IMR-90 (cell line): Measurements from ENCODE around the gene NOTCH3. TPM values are rescaled to one million over a fixed set of nuclear protein-coding genes. Genes with fewer than 3 reads are reported as not detected.
A peak's percentile ranks its signal among the peaks of the same experiment; 100 is the strongest.

Experiments used
- ATAC-seq: fragments of 200-7000 bp; cut with Tn5 transposase; 2 replicates; pipeline ENCODE4 v1.9.1; 2020; ENCODE audit warnings: low read depth, mild to moderate bottlenecking, moderate library complexity
- BruUV-seq: library from RNA; stranded (reverse); fragments of 400-500 nt; replicated peaks from 2 replicates; lab custom pipeline; 2021; lab: Mats Ljungman, UMichigan
- CTCF ChIA-PET: fragments of 300-600 bp; formaldehyde crosslinking; extraction: SDS; loops from one replicate; lab custom pipeline; 2021; ENCODE audit warnings: antibody characterized with exemption; lab: Yijun Ruan, JAX
- POLR2A ChIA-PET: fragments of 300-600 bp; sonication (Branson Sonifier 250); formaldehyde crosslinking; loops from one replicate; lab custom pipeline; 2022; ENCODE audit warnings: antibody characterized with exemption; ENCODE audit not compliant: unreplicated experiment; lab: Charles Lee
- DNase-seq: peaks from one replicate; pipeline ENCODE4 v3.0.0; 2013
- H2AFZ ChIP-seq: replicated peaks from 2 replicates; pipeline ENCODE3; 2013; ENCODE audit warnings: low read length, mild to moderate bottlenecking; ENCODE audit not compliant: poor library complexity
- H2AK5ac ChIP-seq: 2 replicates; pipeline ENCODE4 v1.6.1; 2013; ENCODE audit warnings: low read depth, low read length, inconsistent platforms
- H2AK9ac ChIP-seq: replicated peaks from 2 replicates; pipeline ENCODE3; 2013; ENCODE audit warnings: mild to moderate bottlenecking, low read depth, low read length, moderate library complexity; ENCODE audit not compliant: poor library complexity
- H2BK120ac ChIP-seq: 2 replicates; pipeline ENCODE4 v1.6.1; 2013; ENCODE audit warnings: low read depth, low read length, inconsistent platforms
- H2BK15ac ChIP-seq: 3 replicates; pipeline ENCODE4 v1.6.1; 2013; ENCODE audit warnings: low read depth, low read length, inconsistent platforms
- H2BK20ac ChIP-seq: 2 replicates; pipeline ENCODE4 v1.6.1; 2013; ENCODE audit warnings: low read depth, mild to moderate bottlenecking, inconsistent platforms, low read length, moderate library complexity
- H2BK5ac ChIP-seq: 2 replicates; pipeline ENCODE4 v1.6.1; 2013; ENCODE audit warnings: mild to moderate bottlenecking, low read depth, low read length, inconsistent platforms; ENCODE audit not compliant: poor library complexity, severe bottlenecking
- H3K14ac ChIP-seq: replicated peaks from 2 replicates; pipeline ENCODE4 v1.6.1; 2013; ENCODE audit warnings: low read depth, low read length, inconsistent platforms
- H3K18ac ChIP-seq: 2 replicates; pipeline ENCODE4 v1.6.1; 2013; ENCODE audit warnings: low read depth, low read length, control low read depth
- H3K23ac ChIP-seq: 2 replicates; pipeline ENCODE4 v1.6.1; 2013; ENCODE audit warnings: low read depth, low read length, inconsistent platforms
- H3K27ac ChIP-seq: 2 replicates; pipeline ENCODE4 v1.5.1; 2013; ENCODE audit warnings: mild to moderate bottlenecking, control low read depth, low read length; ENCODE audit not compliant: insufficient read depth
- H3K27me3 ChIP-seq: 2 replicates; pipeline ENCODE4 v1.6.1; 2013; ENCODE audit warnings: low read length; ENCODE audit not compliant: control insufficient read depth, insufficient read depth
- H3K36me3 ChIP-seq: 2 replicates; pipeline ENCODE4 v1.6.1; 2013; ENCODE audit warnings: low read length, mixed read lengths; ENCODE audit not compliant: control insufficient read depth, insufficient read depth
- H3K4ac ChIP-seq: 2 replicates; pipeline ENCODE4 v1.6.1; 2013; ENCODE audit warnings: low read depth, low read length, inconsistent platforms
- H3K4me1 ChIP-seq: 2 replicates; pipeline ENCODE4 v1.6.1; 2013; ENCODE audit warnings: low read length, mixed read lengths; ENCODE audit not compliant: control insufficient read depth, insufficient read depth
- H3K4me2 ChIP-seq: 2 replicates; pipeline ENCODE4 v1.6.1; 2013; ENCODE audit warnings: low read depth, mild to moderate bottlenecking, control low read depth, low read length, moderate library complexity
- H3K4me3 ChIP-seq: 2 replicates; pipeline ENCODE4 v1.5.1; 2013; ENCODE audit warnings: low read depth, mild to moderate bottlenecking, control low read depth, low read length, moderate library complexity; ENCODE audit not compliant: insufficient read depth
- H3K56ac ChIP-seq: 2 replicates; pipeline ENCODE4 v1.6.1; 2013; ENCODE audit warnings: low read length, inconsistent platforms; ENCODE audit not compliant: insufficient read depth; ENCODE audit errors: extremely low read depth
- H3K79me1 ChIP-seq, 2 experiments: 2 replicates each; pipeline ENCODE4 v1.6.1; 2013; ENCODE audit warnings: low read length in 2 of 2, inconsistent platforms in 1 of 2, low read depth in 1 of 2
- H3K9ac ChIP-seq: 2 replicates; pipeline ENCODE4 v1.6.1; 2013; ENCODE audit warnings: low read depth, low read length, control low read depth
- H3K9me1 ChIP-seq: 2 replicates; pipeline ENCODE4 v1.6.1; 2013; ENCODE audit warnings: low read length, inconsistent platforms; ENCODE audit not compliant: insufficient read depth
- H3K9me3 ChIP-seq: 2 replicates; pipeline ENCODE4 v1.6.1; 2013; ENCODE audit warnings: low read length; ENCODE audit not compliant: control insufficient read depth, insufficient read depth
- H4K20me1 ChIP-seq: 2 replicates; pipeline ENCODE4 v1.6.1; 2013; ENCODE audit warnings: low read length, inconsistent platforms; ENCODE audit not compliant: insufficient read depth
- H4K5ac ChIP-seq: 2 replicates; pipeline ENCODE4 v1.6.1; 2013; ENCODE audit warnings: mild to moderate bottlenecking, low read depth, low read length, control low read depth
- H4K8ac ChIP-seq, 2 experiments: 2 replicates each; pipeline ENCODE4 v1.6.1; 2013; ENCODE audit warnings: low read depth in 2 of 2, low read length in 2 of 2, control low read depth in 1 of 2, inconsistent platforms in 1 of 2
- H4K91ac ChIP-seq: 2 replicates; pipeline ENCODE4 v1.6.1; 2013; ENCODE audit warnings: low read depth, low read length, inconsistent platforms; ENCODE audit not compliant: insufficient read depth
- FOS ChIP-seq: fragments of 150-350 bp; IDR thresholded peaks from 2 replicates; pipeline ENCODE4 v1.6.1; 2016; ENCODE audit warnings: low read depth, low read length
- MAFK ChIP-seq: IDR thresholded peaks from 2 replicates; pipeline ENCODE4 v1.6.1; 2012; ENCODE audit warnings: low read depth, low read length, improper control_type of control experiment
- WGBS, 2 experiments: methylation state at CpG; one replicate each; pipeline versions ENCODE4 v1.1.5 to v1.1.7; 2013; ENCODE audit warnings: missing lambda C conversion rate in 2 of 2; ENCODE audit not compliant: insufficient read length in 1 of 2; ENCODE audit errors: extremely low coverage in 2 of 2; 5-methylcytosine and 5-hydroxymethylcytosine counted together
- dilution Hi-C: fragments of 300-500 bp; cut with HindIII; formaldehyde crosslinking; loops from one replicate; pipeline ENCODE4 v1.14.3; 2018; ENCODE audit warnings: low sequenced_read_pairs; ENCODE audit not compliant: unreplicated experiment
- in situ Hi-C: fragments of 300-500 bp; cut with MboI; formaldehyde crosslinking; loops from 3 replicates; pipeline ENCODE4 v1.14.3; 2019; ENCODE audit warnings: low sequenced_read_pairs, inconsistent platforms, mixed read lengths
- intact Hi-C: fragments of 100-400 bp; cut with micrococcal nuclease; formaldehyde crosslinking; loops from 2 replicates; pipeline ENCODE4 v1.10.0; 2022
- polyA plus RNA-seq, 3 experiments: library from polyadenylated mRNA; depleted of rRNA; stranded (reverse); fragments of >200 nt; gene quantifications; 2 replicates each; pipeline ENCODE4 v1.2.3, GENCODE V29; 2012; ENCODE audit warnings: low replicate concordance in 1 of 3
- total RNA-seq: library from RNA; depleted of rRNA; stranded (reverse); fragments of >200 nt; gene quantifications from 2 replicates; pipeline ENCODE4 v1.2.3, GENCODE V29; 2012

NOTCH3 gene
- total and polyA plus RNA-seq, 2 of the 4 experiments (the other 2 are of a cell fraction), result 5.9 to 25.1 TPM

- ChIA-PET CTCF (interaction anchor here (0.6 to 1.4 kb wide), 2 partner anchors 13 to 47 kb away, joined by 3 to 4 read pairs; a partner anchor contains a TSS), POLR2A (interaction anchor here (0.7 kb wide), 1 partner anchor 81 kb away, joined by 6 read pairs; no protein-coding TSS in a partner anchor)
- H2BK20ac ChIP-seq, result peak overlapping the region; percentile 96
- peak overlapping the region; percentile 89; the same call in 2 of the 3 replicates for H2BK15ac ChIP-seq
- peak overlapping the region; percentile 19 for H3K4me2 ChIP-seq
- H4K5ac ChIP-seq, result peak overlapping the region; percentile 91
- H3K36me3 ChIP-seq, result no peaks in the 10 kb centered on the region
- H4K20me1 ChIP-seq, result no peaks in the 10 kb centered on the region
- BruUV-seq, result no TSS peak
- peak overlapping the region; percentile 94 for H3K4ac ChIP-seq
- H2AFZ ChIP-seq, result peak overlapping the region; percentile 73
- ATAC-seq (peak; percentile 74), DNase-seq (peak; percentile 58)
- H3K14ac ChIP-seq, result peak overlapping the region; percentile 90
- H4K8ac ChIP-seq, result peak overlapping the region; percentile 63 to 91
- H3K18ac ChIP-seq, result peak overlapping the region; percentile 95
- H2BK5ac ChIP-seq, result peak overlapping the region; percentile 91
- peak overlapping the region; percentile 87 for H2AK5ac ChIP-seq
- H2BK120ac ChIP-seq, result peak overlapping the region; percentile 97
- in situ Hi-C loops (no loop called here), dilution Hi-C loops (no loop called here), intact Hi-C loops (no loop called here)
- H3K4me1 ChIP-seq, result peaks cover 13% of the 10 kb centered on the region
- WGBS, 2 experiments, result no CpG with 5 or more reads among the region's 1 CpG
- no peaks in the 10 kb centered on the region for H3K27me3 ChIP-seq
- H3K23ac ChIP-seq, result peak overlapping the region; percentile 85; the same call in 1 of the 2 replicates
- TF ChIP-seq MAFK (no peak), FOS (peak; percentile 63; the same call in 1 of the 2 replicates)
- peaks cover 9% of the 10 kb centered on the region for H3K9me3 ChIP-seq
- peak overlapping the region; percentile 98 for H3K27ac ChIP-seq
- peak overlapping the region; percentile 92 for H4K91ac ChIP-seq
- H3K79me1 ChIP-seq, result no peaks in the 10 kb centered on the region
- no peak overlapping the region for H3K4me3 ChIP-seq
- H2AK9ac ChIP-seq, result no peak overlapping the region
- H3K9ac ChIP-seq, result 0 out of 2 replicates have a peak overlapping the region, but pooled peaks have one; percentile 1
- 0 out of 2 replicates have a peak, but pooled peaks cover 2% of the 10 kb centered on the region for H3K9me1 ChIP-seq
- peak overlapping the region; percentile 78 for H3K56ac ChIP-seq
These were observed 62.4 kb downstream of the NOTCH3 start for GRCh38 chr19:15138427-15138826.
